ENCODE data around the gene CD33. TPM values are rescaled to one million over a fixed set of nuclear protein-coding genes. Genes with fewer than 3 reads are reported as not detected.

CD33 gene
- total and polyA plus RNA-seq, 9 of the 15 experiments (the other 6 are each of a cell fraction or from before 2014, with no cell fraction given) = 36.1 to 88.6 (median 49.6) TPM

GRCh38 chr19:51188227-51188559 is 36.7 kb upstream of the CD33 start:
- intact Hi-C loops (cut with micrococcal nuclease) (no loop called here), in situ Hi-C loops (cut with MboI) (no loop called here)
- 4% methylated on average over 2 of the region's 2 CpGs for WGBS (ENCODE audit: insufficient coverage, low coverage, missing lambda C conversion rate)
- Histone ChIP-seq H3K9me1 (ENCODE audit: control insufficient read depth, insufficient read depth, low read length) (no peaks in the 10 kb centered on the region), H3K4me2 (ENCODE audit: insufficient read depth, low read length) (no peak overlapping the region), H3K79me2 (ENCODE audit: control insufficient read depth, insufficient read depth, low read length) (no peaks in the 10 kb centered on the region), H3K9me3 (replicated peaks; ENCODE audit: control insufficient read depth, insufficient read depth, low read depth, low read length) (no peaks in the 10 kb centered on the region), H3K36me3 (ENCODE audit: control insufficient read depth, insufficient read depth, low read length) (no peaks in the 10 kb centered on the region), H2AFZ (ENCODE audit: low read depth, low read length) (no peak overlapping the region), H3K27ac (ENCODE audit: extremely low read depth, low read depth, low read length) (no peak overlapping the region), H3K4me1 (replicated peaks in 1 of 2; ENCODE audit: control insufficient read depth in 2 of 2, insufficient read depth in 2 of 2, low read length in 2 of 2) (peaks cover 0 to 2% of the 10 kb centered on the region in 2 experiments; a peak in 1 of 5 replicates), H3K4me3 (no peak overlapping the region), H3K9ac (ENCODE audit: insufficient read depth in 1 of 2, low read depth in 2 of 2, low read length in 2 of 2) (no peak overlapping the region), H4K20me1 (replicated peaks; ENCODE audit: control insufficient read depth, insufficient read depth, low read length) (no peaks in the 10 kb centered on the region), H3K27me3 (ENCODE audit: control insufficient read depth in 2 of 2, insufficient read depth in 2 of 2, low read length in 2 of 2) (peaks cover 12 to 66% of the 10 kb centered on the region in 2 experiments; a peak in 4 of 5 replicates)
- TF ChIP-seq ZBTB40 (IDR thresholded peaks at IDR 0.05) (peak; percentile 98), ZBTB40 (CRISPR knock-in tag; IDR thresholded peaks at IDR 0.05) (peak; percentile 99), ZFP91 (CRISPR knock-in tag; IDR thresholded peaks at IDR 0.05) (no peak)
- POLR2A ChIA-PET = no interaction called here
- CTCF ChIA-PET (ENCODE audit: low intra/inter-chr PET ratio) = no interaction called here
- DNase-seq (ENCODE audit: extremely low read depth in 1 of 4, low spot score in 3 of 4) = no peak
- no peak for FAIRE-seq
- no peak for ATAC-seq
- no TSS peak for BruUV-seq (replicated peaks)
